HG03378 (cell line): ENCODE data around the gene ACD.

Experiments
- ATAC-seq: cut with Tn5 transposase; IDR thresholded peaks from one replicate; pipeline ENCODE4 v1.9.1; 2021; ENCODE audit warnings: mild to moderate bottlenecking, moderate library complexity; ENCODE audit not compliant: unreplicated experiment

ACD gene

GRCh38 chr16:67662653-67663010 is 2.6 kb upstream of the ACD start:
- no peak for ATAC-seq

GRCh38 chr16:67661886-67662652 is 2.0 kb upstream of the ACD start:
- ATAC-seq: no peak

- ATAC-seq: no peak
Measured at GRCh38 chr16:67661101-67661761, 1.2 kb upstream of the ACD start.

- peak; percentile 61 for ATAC-seq
Measured at GRCh38 chr16:67660564-67661028, 536 bp upstream of the ACD start, which contains the start of gene PARD6A. PARD6A (plus strand) TSS chr16:67660960; CDS start chr16:67661039, 79 bp downstream.

- ATAC-seq: no peak
Measured at GRCh38 chr16:67658849-67659674, 998 bp downstream of the ACD start.

GRCh38 chr16:67657751-67658518 is 2.1 kb downstream of the ACD start:
- ATAC-seq: no peak

- no peak for ATAC-seq
Measured at GRCh38 chr16:67657017-67657608, 2.9 kb downstream of the ACD start.

GRCh38 chr16:67656344-67657016 is 3.6 kb downstream of the ACD start:
- no peak for ATAC-seq

GRCh38 chr16:67655363-67655762 is 4.7 kb downstream of the ACD start:
- no peak for ATAC-seq

GRCh38 chr16:67654403-67654911 is 5.6 kb downstream of the ACD start:
- ATAC-seq: no peak

GRCh38 chr16:67653789-67654402 is 6.2 kb downstream of the ACD start:
- ATAC-seq: no peak

GRCh38 chr16:67653128-67653788 is 6.8 kb downstream of the ACD start:
- ATAC-seq: no peak

- no peak for ATAC-seq
Measured at GRCh38 chr16:67652578-67653127, 7.4 kb downstream of the ACD start.

GRCh38 chr16:67651847-67652246 is 8.2 kb downstream of the ACD start:
- ATAC-seq: no peak

- ATAC-seq: no peak
Measured at GRCh38 chr16:67651039-67651438, 9.0 kb downstream of the ACD start.

- no peak for ATAC-seq
Measured at GRCh38 chr16:67650023-67650422, 10.0 kb downstream of the ACD start.

GRCh38 chr16:67649494-67649931 is 10.5 kb downstream of the ACD start:
- no peak for ATAC-seq

GRCh38 chr16:67648764-67649407 is 11.2 kb downstream of the ACD start:
- ATAC-seq: no peak
